GM21367 (cell line): ENCODE measurements around the gene HSD17B1.

Experiments
- ATAC-seq: cut with Tn5 transposase; IDR thresholded peaks from one replicate; pipeline ENCODE4 v1.9.1; 2021; ENCODE audit not compliant: unreplicated experiment

HSD17B1 gene

GRCh38 chr17:42598905-42599304 lies 46.2 kb downstream of the HSD17B1 start:
- no peak for ATAC-seq

GRCh38 chr17:42603318-42603717 lies 50.6 kb downstream of the HSD17B1 start:
- ATAC-seq: no peak
